AG04449 (cell line): Measurements from ENCODE around the gene HS6ST3.

Source experiments
- CTCF ChIA-PET: fragments of 350-600 bp; formaldehyde crosslinking; extraction: SDS; loops from one replicate; lab custom pipeline; 2021; ENCODE audit warnings: antibody characterized with exemption; lab: Yijun Ruan, JAX
- POLR2A ChIA-PET: fragments of 400-600, 350-600 bp; formaldehyde crosslinking; extraction: SDS; loops from one replicate; lab custom pipeline; 2020; ENCODE audit warnings: antibody characterized with exemption, inconsistent platforms; lab: Yijun Ruan, JAX
- DNase-seq: peaks from one replicate; pipeline ENCODE4 v3.0.0-alpha.2; 2010; ENCODE audit warnings: low read depth, low spot score
- H3K4me3 ChIP-seq: 2 replicates; pipeline ENCODE4 v1.5.1; 2011; ENCODE audit warnings: low read depth, mild to moderate bottlenecking, control low read depth, low read length
- TF ChIP-seq, protein P1 (sequence below): IDR thresholded peaks from one replicate; pipeline ENCODE4 v1.5.1; 2011; ENCODE audit warnings: mild to moderate bottlenecking, moderate library complexity, low read length, control low read depth, inconsistent platforms; ENCODE audit not compliant: insufficient read depth; ENCODE audit errors: missing control alignments

HS6ST3 gene

DNA sequence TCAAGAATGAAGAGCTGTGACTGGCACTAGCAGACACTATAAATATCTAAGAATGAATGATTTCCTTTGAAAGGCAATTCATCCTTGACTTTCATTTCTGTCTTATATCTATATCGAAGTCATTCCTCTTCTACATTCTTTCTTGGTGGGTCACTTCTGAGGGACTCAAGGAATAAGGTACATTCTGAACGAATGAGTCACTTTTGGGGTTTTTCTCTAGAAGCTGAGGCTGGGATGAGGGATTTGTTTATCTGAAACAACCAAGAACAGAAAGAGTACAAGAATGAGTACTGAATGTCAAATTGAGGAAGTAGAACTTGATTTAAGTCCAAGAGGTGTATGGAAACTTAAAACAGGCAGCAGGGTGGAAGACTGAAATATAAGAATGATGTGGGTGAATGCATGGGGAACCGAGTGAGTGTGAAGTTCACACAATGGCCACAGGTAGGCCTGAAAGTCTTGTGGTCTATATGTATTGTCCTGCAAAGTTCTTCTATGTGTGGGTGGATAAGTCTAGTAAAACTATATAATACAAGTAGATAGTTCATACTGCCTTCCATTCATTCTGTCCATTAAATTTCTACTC lies 560.5 kb downstream of the HS6ST3 start:
- no peak overlapping the region for H3K4me3 ChIP-seq
- ChIA-PET POLR2A (no interaction called here), CTCF (no interaction called here)
- TF ChIP-seq, protein P1, sequence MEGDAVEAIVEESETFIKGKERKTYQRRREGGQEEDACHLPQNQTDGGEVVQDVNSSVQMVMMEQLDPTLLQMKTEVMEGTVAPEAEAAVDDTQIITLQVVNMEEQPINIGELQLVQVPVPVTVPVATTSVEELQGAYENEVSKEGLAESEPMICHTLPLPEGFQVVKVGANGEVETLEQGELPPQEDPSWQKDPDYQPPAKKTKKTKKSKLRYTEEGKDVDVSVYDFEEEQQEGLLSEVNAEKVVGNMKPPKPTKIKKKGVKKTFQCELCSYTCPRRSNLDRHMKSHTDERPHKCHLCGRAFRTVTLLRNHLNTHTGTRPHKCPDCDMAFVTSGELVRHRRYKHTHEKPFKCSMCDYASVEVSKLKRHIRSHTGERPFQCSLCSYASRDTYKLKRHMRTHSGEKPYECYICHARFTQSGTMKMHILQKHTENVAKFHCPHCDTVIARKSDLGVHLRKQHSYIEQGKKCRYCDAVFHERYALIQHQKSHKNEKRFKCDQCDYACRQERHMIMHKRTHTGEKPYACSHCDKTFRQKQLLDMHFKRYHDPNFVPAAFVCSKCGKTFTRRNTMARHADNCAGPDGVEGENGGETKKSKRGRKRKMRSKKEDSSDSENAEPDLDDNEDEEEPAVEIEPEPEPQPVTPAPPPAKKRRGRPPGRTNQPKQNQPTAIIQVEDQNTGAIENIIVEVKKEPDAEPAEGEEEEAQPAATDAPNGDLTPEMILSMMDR = no peak
- no peak for DNase-seq

DNA sequence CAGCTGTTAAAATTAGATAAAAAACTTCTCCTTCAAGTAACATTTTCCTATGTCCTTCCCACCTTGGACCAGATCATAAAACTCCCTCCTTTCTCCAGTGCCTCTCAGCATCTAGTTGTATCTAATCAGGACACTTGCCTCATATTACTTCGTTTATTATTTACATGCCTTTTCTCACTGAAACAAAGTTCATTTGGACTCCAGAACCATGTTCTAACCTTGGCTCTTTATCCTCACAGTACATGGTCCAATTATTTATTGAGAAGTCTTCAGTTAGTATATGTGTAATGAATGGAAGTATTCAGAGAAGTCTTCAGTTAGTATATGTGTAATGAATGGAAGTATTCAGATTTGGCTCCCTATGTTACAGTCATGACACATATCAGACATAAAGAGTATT lies 561.7 kb downstream of the HS6ST3 start:
- CTCF ChIA-PET = no interaction called here
- TF ChIP-seq, protein P1 = no peak
- no peak overlapping the region for H3K4me3 ChIP-seq
- POLR2A ChIA-PET = no interaction called here
- no peak for DNase-seq

DNA sequence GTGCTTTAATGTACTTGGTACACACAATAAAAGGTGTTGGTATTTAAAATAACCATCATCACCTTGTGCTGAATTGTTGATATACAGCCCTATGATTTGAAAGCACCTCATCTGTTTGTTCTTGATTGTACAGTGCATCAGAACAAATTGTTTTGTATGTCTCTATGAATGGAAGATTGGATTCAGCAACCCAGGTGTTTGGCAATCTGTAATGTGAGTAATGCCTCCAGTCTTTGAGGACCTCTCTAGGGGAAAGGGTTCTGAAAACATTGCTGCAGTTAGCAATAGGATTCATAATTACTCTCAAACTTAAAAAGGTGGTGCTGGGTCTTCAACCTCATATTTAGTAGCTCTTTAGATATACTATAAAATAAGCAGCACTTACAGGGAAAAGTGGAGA lies 562.6 kb downstream of the HS6ST3 start:
- CTCF ChIA-PET = no interaction called here
- H3K4me3 ChIP-seq = no peak overlapping the region
- TF ChIP-seq, protein P1 = no peak
- POLR2A ChIA-PET = no interaction called here
- DNase-seq = no peak

DNA sequence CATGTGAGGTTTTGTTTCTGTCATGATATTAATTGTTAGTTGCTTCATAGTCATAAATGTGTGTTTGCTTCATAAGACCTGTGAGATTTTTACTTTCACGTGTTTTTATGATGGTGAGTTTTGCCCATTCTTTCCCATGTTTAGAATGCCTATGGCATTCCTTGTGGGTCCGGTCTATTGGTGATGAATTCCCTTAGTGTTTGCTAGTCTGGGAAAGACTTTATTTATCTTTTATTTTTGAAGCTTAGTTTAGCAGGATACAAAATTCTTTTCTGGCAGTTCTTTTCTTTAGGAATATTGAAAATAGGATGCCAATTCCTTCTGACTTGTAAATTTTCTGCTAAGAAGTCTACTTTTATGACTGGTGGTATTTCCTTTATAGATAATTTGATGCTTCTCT lies 571.7 kb downstream of the HS6ST3 start:
- POLR2A ChIA-PET = no interaction called here
- CTCF ChIA-PET = no interaction called here
- no peak overlapping the region for H3K4me3 ChIP-seq
- no peak for DNase-seq
- TF ChIP-seq, protein P1 = no peak

DNA sequence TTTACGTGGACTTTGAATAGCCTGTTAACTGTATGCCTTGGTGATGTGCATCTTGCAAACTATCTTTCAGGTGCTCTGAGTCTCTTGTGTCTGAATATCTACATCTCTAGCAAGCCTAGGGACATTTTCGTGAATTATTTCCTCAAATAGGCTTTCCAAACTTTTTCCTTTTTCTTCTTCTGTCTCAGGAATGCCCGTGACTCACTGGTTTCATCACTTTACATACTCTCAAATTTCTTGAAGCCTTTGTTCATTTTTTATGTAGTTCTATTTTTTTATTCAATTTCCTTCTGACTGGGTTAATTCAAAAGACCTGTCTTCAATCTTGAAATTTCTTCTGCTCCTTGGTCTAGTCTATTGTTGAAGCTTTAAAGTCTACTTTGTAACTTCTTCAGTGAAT lies 572.1 kb downstream of the HS6ST3 start:
- ChIA-PET CTCF (no interaction called here), POLR2A (no interaction called here)
- TF ChIP-seq, protein P1 = no peak
- no peak for DNase-seq
- no peak overlapping the region for H3K4me3 ChIP-seq

DNA sequence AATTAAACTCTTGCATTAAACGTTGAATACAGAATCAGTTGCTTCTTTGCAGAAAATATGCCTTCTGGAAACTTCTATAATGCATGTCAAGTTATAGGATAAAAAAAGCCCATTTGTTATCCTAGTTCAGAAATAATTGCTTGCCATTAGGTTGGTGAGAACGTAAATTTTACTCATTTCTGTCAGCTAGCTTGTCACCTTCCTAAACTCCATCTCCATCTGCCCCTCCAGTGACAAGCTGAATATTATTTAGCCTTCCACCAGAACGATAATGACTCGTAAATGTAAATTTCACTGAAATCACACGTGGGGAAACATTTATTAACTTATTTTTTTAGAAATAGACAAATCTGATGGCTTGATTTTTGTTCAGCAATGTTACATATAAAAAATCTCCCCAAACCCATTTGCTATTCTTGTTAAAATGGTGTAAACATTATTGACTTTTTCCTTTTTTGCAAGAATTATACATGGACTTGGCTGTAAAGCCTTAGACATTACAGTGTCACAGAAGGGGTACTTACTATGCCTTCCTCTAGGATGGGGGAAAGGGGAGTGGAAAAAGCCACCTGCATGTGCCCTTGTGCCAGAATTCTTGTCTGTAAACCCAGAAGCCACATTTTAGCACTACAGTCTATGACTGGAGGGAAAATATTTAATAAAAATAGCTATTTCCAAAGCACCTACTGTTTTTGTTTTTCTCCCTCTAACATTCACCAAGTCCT lies 577.5 kb downstream of the HS6ST3 start:
- ChIA-PET CTCF (no interaction called here), POLR2A (no interaction called here)
- DNase-seq = no peak
- H3K4me3 ChIP-seq = no peak overlapping the region
- TF ChIP-seq, protein P1 = no peak
